GM12891 (cell line): ENCODE measurements around the gene HERC2.

Experiments
- POLR2A ChIP-seq: IDR thresholded peaks from 2 replicates; pipeline ENCODE4 v1.6.1; 2011; ENCODE audit warnings: low read depth, low read length, control low read depth
- POLR2AphosphoS5 ChIP-seq: IDR thresholded peaks from 2 replicates; pipeline ENCODE4 v1.6.1; 2011; ENCODE audit warnings: low read depth, low read length, control low read depth

GRCh38 chr15:28164876-28165275, 157.1 kb downstream of the HERC2 start:
- TF ChIP-seq POLR2A (no peak), POLR2AphosphoS5 (no peak)
